KMS-11 (cell line): ENCODE results near the gene C13orf46.
"Not testable (repeated sequence)": the region's sequence is repeated elsewhere in the genome, so short reads cannot be mapped to it uniquely, and the experiment has no call there.

Experiments
- H2AFZ ChIP-seq: fragments of 200-600 bp; sonication (generic); 2 replicates; pipeline ENCODE4 v1.6.1; 2016; ENCODE audit warnings: antibody characterized with exemption, mixed run types, low read depth
- H3K27ac ChIP-seq: fragments of 200-600 bp; sonication (generic); 2 replicates; pipeline ENCODE4 v1.6.1; 2016; ENCODE audit warnings: mild to moderate bottlenecking, mixed run types
- H3K27me3 ChIP-seq: fragments of 200-600 bp; sonication (generic); 2 replicates; pipeline ENCODE4 v1.6.1; 2017; ENCODE audit warnings: mild to moderate bottlenecking, low read depth, mixed run types, moderate library complexity; ENCODE audit not compliant: insufficient read depth
- H3K36me3 ChIP-seq: fragments of 200-600 bp; sonication (generic); 2 replicates; pipeline ENCODE4 v1.6.1; 2017; ENCODE audit warnings: mild to moderate bottlenecking, mixed run types; ENCODE audit not compliant: insufficient read depth
- H3K4me1 ChIP-seq: fragments of 200-600 bp; sonication (generic); 2 replicates; pipeline ENCODE4 v1.6.1; 2016; ENCODE audit warnings: mild to moderate bottlenecking, low read depth, mixed run types; ENCODE audit not compliant: poor library complexity, severe bottlenecking
- H3K4me2 ChIP-seq: fragments of 200-600 bp; sonication (generic); 2 replicates; pipeline ENCODE4 v1.7.0; 2016; ENCODE audit warnings: mild to moderate bottlenecking, mixed run types
- H3K4me3 ChIP-seq: fragments of 200-600 bp; sonication (generic); IDR thresholded peaks from 2 replicates; pipeline ENCODE4 v1.6.1; 2017; ENCODE audit warnings: low read depth, low read length, mixed read lengths; ENCODE audit not compliant: insufficient read depth
- H3K79me2 ChIP-seq: fragments of 200-600 bp; sonication (generic); 2 replicates; pipeline ENCODE4 v1.6.1; 2016; ENCODE audit warnings: low read depth, mixed run types; ENCODE audit not compliant: insufficient read depth
- H3K9ac ChIP-seq: fragments of 200-600 bp; sonication (generic); 2 replicates; pipeline ENCODE4 v1.6.1; 2016; ENCODE audit warnings: mild to moderate bottlenecking, mixed run types
- H4K20me1 ChIP-seq: fragments of 200-600 bp; sonication (generic); 2 replicates; pipeline ENCODE4 v1.6.1; 2016; ENCODE audit warnings: mild to moderate bottlenecking, mixed run types; ENCODE audit not compliant: insufficient read depth
- TF ChIP-seq, protein P1 (sequence below): fragments of 200-600 bp; sonication (generic); conservative IDR thresholded peaks from 2 replicates; pipeline ENCODE4 v1.6.1; 2017; ENCODE audit warnings: low read depth, mild to moderate bottlenecking, antibody characterized with exemption, low read length, moderate library complexity, mixed read lengths

C13orf46 gene

GRCh38 chr13:113990321-113990837 lies 16.5 kb upstream of the C13orf46 start:
- H3K4me3 ChIP-seq: no peak overlapping the region
- H3K9ac ChIP-seq: no peak overlapping the region
- H3K4me1 ChIP-seq: no peaks in the 10 kb centered on the region
- no peak overlapping the region for H2AFZ ChIP-seq
- H3K36me3 ChIP-seq: no peaks in the 10 kb centered on the region
- TF ChIP-seq, protein P1, sequence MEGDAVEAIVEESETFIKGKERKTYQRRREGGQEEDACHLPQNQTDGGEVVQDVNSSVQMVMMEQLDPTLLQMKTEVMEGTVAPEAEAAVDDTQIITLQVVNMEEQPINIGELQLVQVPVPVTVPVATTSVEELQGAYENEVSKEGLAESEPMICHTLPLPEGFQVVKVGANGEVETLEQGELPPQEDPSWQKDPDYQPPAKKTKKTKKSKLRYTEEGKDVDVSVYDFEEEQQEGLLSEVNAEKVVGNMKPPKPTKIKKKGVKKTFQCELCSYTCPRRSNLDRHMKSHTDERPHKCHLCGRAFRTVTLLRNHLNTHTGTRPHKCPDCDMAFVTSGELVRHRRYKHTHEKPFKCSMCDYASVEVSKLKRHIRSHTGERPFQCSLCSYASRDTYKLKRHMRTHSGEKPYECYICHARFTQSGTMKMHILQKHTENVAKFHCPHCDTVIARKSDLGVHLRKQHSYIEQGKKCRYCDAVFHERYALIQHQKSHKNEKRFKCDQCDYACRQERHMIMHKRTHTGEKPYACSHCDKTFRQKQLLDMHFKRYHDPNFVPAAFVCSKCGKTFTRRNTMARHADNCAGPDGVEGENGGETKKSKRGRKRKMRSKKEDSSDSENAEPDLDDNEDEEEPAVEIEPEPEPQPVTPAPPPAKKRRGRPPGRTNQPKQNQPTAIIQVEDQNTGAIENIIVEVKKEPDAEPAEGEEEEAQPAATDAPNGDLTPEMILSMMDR: no peak
- H3K4me2 ChIP-seq: no peak overlapping the region
- H3K27ac ChIP-seq: no peak overlapping the region
- H3K27me3 ChIP-seq: no peaks in the 10 kb centered on the region
- no peaks in the 10 kb centered on the region for H3K79me2 ChIP-seq
- H4K20me1 ChIP-seq: no peaks in the 10 kb centered on the region

DNA sequence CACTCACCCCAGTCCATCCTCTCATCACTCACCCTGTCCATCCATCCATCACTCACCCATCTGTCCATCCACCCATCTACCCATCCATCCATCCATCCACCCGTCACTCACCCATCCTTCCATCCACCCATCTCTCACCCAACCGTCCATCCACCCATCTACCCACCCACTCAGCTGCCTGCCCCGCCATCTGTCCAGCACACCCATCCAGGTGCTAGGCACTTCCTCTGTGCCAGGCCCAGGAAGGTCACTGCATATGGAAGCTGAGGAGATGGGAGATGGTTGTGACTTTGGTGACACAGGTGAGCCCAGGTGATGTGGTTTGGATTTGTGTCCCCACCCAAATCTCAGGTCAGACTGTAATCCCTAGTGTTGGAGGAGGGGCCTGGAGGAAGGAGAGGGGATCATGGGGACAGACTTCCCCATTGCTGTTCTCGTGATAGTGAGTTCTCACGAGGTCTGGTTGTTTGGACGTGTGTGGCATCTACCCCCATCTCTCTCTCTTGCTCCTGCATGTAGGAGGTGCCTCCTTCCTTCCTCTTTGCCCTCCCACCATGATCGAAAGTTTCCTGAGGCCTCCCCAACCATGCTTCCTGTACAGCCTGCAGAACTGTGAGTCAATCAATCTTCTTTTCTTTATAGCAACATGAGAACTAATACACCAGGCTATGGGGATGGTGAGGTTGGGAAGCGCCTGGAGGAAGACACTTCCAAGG lies 15.9 kb upstream of the C13orf46 start:
- Histone ChIP-seq H3K36me3 (no peaks in the 10 kb centered on the region), H4K20me1 (no peaks in the 10 kb centered on the region), H3K9ac (no peak overlapping the region), H3K27me3 (no peaks in the 10 kb centered on the region), H3K4me2 (no peak overlapping the region), H3K4me3 (no peak overlapping the region), H3K27ac (no peak overlapping the region), H3K4me1 (no peaks in the 10 kb centered on the region), H3K79me2 (no peaks in the 10 kb centered on the region), H2AFZ (no peak overlapping the region)
- TF ChIP-seq, protein P1: no peak

- not testable (repeated sequence) for H3K4me2 ChIP-seq, H3K27ac ChIP-seq, H3K4me3 ChIP-seq, H3K79me2 ChIP-seq, H3K27me3 ChIP-seq, H3K4me1 ChIP-seq, H4K20me1 ChIP-seq, H3K36me3 ChIP-seq, H2AFZ ChIP-seq, H3K9ac ChIP-seq
Measured at GRCh38 chr13:113988859-113989258, 15.0 kb upstream of the C13orf46 start.

DNA sequence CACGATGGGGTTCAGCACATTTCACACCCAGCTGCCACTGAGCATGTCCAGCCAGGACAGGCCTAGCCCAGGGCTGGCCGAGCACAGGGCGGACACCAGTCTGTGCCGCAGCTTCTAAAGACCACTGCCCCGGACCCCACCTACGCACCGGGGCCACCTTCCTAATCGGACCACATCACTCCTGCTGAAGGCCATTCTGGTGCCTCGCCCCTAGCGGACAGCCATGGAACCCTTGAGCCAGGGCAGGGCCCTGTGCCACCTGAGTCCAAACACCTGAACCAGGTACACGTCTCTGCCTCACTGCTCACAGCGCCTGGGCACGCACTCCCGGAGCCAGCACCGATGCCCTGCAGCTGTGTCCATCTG lies 8.4 kb upstream of the C13orf46 start:
- Histone ChIP-seq H3K4me2 (no peak overlapping the region), H3K4me3 (no peak overlapping the region), H3K79me2 (no peaks in the 10 kb centered on the region), H3K27me3 (no peaks in the 10 kb centered on the region), H3K4me1 (no peaks in the 10 kb centered on the region), H3K36me3 (no peaks in the 10 kb centered on the region), H2AFZ (no peak overlapping the region), H3K27ac (no peak overlapping the region), H4K20me1 (no peaks in the 10 kb centered on the region), H3K9ac (no peak overlapping the region)
- TF ChIP-seq, protein P1: no peak

DNA sequence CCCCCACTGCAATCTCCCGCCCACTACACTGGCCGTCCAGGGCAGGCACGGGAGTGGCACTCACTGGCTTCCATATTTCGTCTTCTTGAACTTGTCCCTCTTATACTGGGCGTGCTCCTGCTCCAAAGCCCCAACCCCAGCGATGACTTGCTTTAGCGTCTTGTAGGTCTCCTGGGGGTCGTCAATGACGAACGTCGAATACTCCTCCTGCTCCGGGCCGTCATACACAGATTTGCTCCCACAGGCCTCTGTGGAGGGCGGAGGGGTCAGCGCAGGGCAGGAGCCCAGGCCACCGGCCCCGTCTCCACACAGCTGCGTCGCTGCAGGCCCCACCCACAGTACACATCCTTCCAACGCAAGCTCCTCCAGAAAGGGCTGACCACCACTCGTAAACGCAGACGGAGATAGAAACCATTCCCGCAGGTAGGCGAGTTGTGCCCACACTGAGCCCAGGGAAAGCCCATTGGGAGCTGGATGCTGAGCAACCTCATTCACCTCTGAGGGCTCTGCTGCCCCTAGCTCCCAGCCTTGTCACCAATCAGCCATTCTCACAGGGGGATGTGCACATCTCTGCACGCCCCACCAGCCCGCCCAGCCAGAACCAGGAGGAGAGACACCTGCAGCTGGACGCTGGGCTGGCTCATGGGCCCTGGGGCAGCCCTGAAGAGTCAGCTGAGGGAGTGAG lies 7.9 kb upstream of the C13orf46 start:
- Histone ChIP-seq H3K4me1 (no peaks in the 10 kb centered on the region), H3K36me3 (no peaks in the 10 kb centered on the region), H2AFZ (no peak overlapping the region), H3K4me2 (no peak overlapping the region), H3K9ac (no peak overlapping the region), H3K79me2 (no peaks in the 10 kb centered on the region), H3K27me3 (no peaks in the 10 kb centered on the region), H3K27ac (no peak overlapping the region), H4K20me1 (no peaks in the 10 kb centered on the region), H3K4me3 (no peak overlapping the region)
- TF ChIP-seq, protein P1: no peak
